ENCODE measurements around the gene MARK4.

Gene MARK4

GRCh38 chr19:45250832-45251451 is at the start of gene MARK4:
TSS of gene MARK4 (plus strand) at chr19:45251271. CDS start at chr19:45251589, 318 bp downstream.
- H3K4me3 ChIP-seq (ENCODE audit: low read length) = peak within 1 kb of the TSS; percentile 81
- TF ChIP-seq, protein P1, sequence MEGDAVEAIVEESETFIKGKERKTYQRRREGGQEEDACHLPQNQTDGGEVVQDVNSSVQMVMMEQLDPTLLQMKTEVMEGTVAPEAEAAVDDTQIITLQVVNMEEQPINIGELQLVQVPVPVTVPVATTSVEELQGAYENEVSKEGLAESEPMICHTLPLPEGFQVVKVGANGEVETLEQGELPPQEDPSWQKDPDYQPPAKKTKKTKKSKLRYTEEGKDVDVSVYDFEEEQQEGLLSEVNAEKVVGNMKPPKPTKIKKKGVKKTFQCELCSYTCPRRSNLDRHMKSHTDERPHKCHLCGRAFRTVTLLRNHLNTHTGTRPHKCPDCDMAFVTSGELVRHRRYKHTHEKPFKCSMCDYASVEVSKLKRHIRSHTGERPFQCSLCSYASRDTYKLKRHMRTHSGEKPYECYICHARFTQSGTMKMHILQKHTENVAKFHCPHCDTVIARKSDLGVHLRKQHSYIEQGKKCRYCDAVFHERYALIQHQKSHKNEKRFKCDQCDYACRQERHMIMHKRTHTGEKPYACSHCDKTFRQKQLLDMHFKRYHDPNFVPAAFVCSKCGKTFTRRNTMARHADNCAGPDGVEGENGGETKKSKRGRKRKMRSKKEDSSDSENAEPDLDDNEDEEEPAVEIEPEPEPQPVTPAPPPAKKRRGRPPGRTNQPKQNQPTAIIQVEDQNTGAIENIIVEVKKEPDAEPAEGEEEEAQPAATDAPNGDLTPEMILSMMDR (conservative IDR thresholded peaks at IDR 0.05; ENCODE audit: low read depth, low read length) = no peak
- DNase-seq (ENCODE audit: low read depth) = no peak

DNA sequence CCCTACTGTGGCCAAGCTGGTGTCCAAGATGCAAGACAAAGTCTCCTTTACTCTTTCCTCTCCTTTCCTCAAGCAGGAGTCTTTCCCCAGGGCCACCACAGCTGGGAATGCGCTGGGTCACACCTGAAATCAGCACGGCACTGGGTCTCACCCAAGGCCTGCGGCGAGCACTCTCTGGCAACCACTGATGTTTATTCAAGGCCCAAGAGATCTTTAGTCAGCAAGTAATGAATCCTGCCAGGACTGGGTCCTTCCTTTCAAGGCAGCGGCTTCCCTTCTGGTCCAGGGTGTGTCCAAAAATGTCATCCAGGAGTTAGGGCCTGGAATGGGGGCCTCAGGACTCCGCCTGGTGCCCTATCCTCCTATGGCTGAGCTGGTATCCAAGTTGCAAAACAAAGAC is 48.4 kb upstream of the MARK4 start:
- TF ChIP-seq, protein P1 (conservative IDR thresholded peaks at IDR 0.05; ENCODE audit: low read depth, low read length) = no peak
- H3K4me3 ChIP-seq (ENCODE audit: low read length) = no peak overlapping the region
- DNase-seq (ENCODE audit: low read depth) = no peak

DNA sequence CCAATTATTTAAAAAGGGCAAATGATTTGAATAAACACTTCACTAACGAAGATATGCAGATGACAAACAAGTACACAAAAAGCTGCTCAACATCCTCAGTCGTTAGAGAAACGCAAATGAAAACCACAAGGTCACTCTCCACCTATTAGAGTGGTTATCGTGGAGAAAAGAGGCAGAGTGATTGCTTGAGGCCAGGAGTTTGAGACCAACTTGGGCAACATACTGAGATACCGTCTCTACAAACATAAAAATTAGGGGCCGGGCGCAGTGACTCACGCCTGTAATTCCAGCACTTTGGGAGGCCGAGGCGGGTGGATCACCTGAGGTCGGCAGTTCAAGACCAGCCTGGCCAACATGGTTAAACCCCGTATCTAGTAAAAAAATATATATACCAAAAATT is 45.3 kb upstream of the MARK4 start:
- H3K4me3 ChIP-seq (ENCODE audit: low read length) = no peak overlapping the region
- DNase-seq (ENCODE audit: low read depth) = no peak
- TF ChIP-seq, protein P1 (conservative IDR thresholded peaks at IDR 0.05; ENCODE audit: low read depth, low read length) = no peak

- DNase-seq (ENCODE audit: low read depth) = no peak
- H3K4me3 ChIP-seq (ENCODE audit: low read length) = no peak overlapping the region
- TF ChIP-seq, protein P1 (conservative IDR thresholded peaks at IDR 0.05; ENCODE audit: low read depth, low read length) = no peak
Measured at GRCh38 chr19:45206328-45206727, 44.7 kb upstream of the MARK4 start.

GRCh38 chr19:45211751-45212381 is 39.2 kb upstream of the MARK4 start:
- TF ChIP-seq, protein P1 (conservative IDR thresholded peaks at IDR 0.05; ENCODE audit: low read depth, low read length) = no peak
- DNase-seq (ENCODE audit: low read depth) = no peak
- no peak overlapping the region for H3K4me3 ChIP-seq (ENCODE audit: low read length)

GRCh38 chr19:45213031-45213430 is 38.0 kb upstream of the MARK4 start:
- TF ChIP-seq, protein P1 (conservative IDR thresholded peaks at IDR 0.05; ENCODE audit: low read depth, low read length) = no peak
- DNase-seq (ENCODE audit: low read depth) = no peak
- no peak overlapping the region for H3K4me3 ChIP-seq (ENCODE audit: low read length)

Measured in retinal pigment epithelial cell (primary cell).